Cardiac muscle cell (in vitro differentiated cells and primary cell): Measurements from ENCODE around the gene ACTR1A. TPM values are rescaled to one million over a fixed set of nuclear protein-coding genes. Genes with fewer than 3 reads are reported as not detected.

Source experiments
- DNase-seq, 2 donors: peaks; one replicate each; pipeline versions ENCODE4 v3.0.0 to v3.0.0-alpha.2; 2010 to 2017; ENCODE audit warnings: low read depth in 1 of 2, low spot score in 1 of 2
- H3K27ac ChIP-seq: fragments of 200-600 bp; sonication (generic); 2 replicates; pipeline ENCODE4 v1.5.1; 2016
- H3K27me3 ChIP-seq: fragments of 200-600 bp; sonication (generic); 2 replicates; pipeline ENCODE4 v1.6.0; 2016; ENCODE audit warnings: control low read depth
- H3K36me3 ChIP-seq: fragments of 200-600 bp; sonication (generic); 2 replicates; pipeline ENCODE4 v1.5.1; 2016; ENCODE audit warnings: control low read depth
- H3K4me1 ChIP-seq: fragments of 200-600 bp; sonication (generic); 2 replicates; pipeline ENCODE4 v1.8.1; 2017; ENCODE audit warnings: low read depth, mild to moderate bottlenecking, mixed run types
- H3K4me3 ChIP-seq: fragments of 200-600 bp; sonication (generic); 2 replicates; pipeline ENCODE4 v1.5.1; 2016; ENCODE audit warnings: mild to moderate bottlenecking
- H3K9me3 ChIP-seq: fragments of 200-600 bp; sonication (generic); 2 replicates; pipeline ENCODE4 v1.5.1; 2017; ENCODE audit warnings: low read depth, mild to moderate bottlenecking, control low read depth
- CTCF ChIP-seq: IDR thresholded peaks from 2 replicates; pipeline ENCODE4 v1.5.1; 2012; ENCODE audit warnings: low read depth, mild to moderate bottlenecking, low read length
- polyA plus RNA-seq: library from polyadenylated mRNA; unstranded; fragments of >200 nt; fragmentation: Nextera tagmentation; extraction: Ambion mirVana; gene quantifications from 2 replicates; pipeline ENCODE4 v1.2.1, GENCODE V29; 2016
- total RNA-seq: library from RNA; depleted of rRNA; stranded (reverse); fragments of >200 nt; gene quantifications from 2 replicates; pipeline ENCODE4 v1.2.3, GENCODE V29; 2016

ACTR1A gene
- total and polyA plus RNA-seq, 2 experiments from 2014 or later, result 135 to 165 TPM

GRCh38 chr10:102437515-102437914, 65.0 kb downstream of the ACTR1A start:
- Histone ChIP-seq H3K27me3 (no peaks in the 10 kb centered on the region), H3K4me3 (no peak overlapping the region), H3K36me3 (no peaks in the 10 kb centered on the region), H3K27ac (no peak overlapping the region), H3K4me1 (peaks cover 10% of the 10 kb centered on the region), H3K9me3 (no peaks in the 10 kb centered on the region)
- TF ChIP-seq CTCF, result no peak
- DNase-seq, result no peak

- Histone ChIP-seq H3K27me3 (no peaks in the 10 kb centered on the region), H3K9me3 (no peaks in the 10 kb centered on the region), H3K4me3 (no peak overlapping the region), H3K36me3 (no peaks in the 10 kb centered on the region), H3K27ac (no peak overlapping the region), H3K4me1 (peaks cover 10% of the 10 kb centered on the region)
- DNase-seq, result no peak
- no peak for TF ChIP-seq CTCF
These were observed 66.2 kb downstream of the ACTR1A start for GRCh38 chr10:102436312-102436711.

GRCh38 chr10:102435529-102436233, 66.8 kb downstream of the ACTR1A start:
- Histone ChIP-seq H3K27me3 (no peaks in the 10 kb centered on the region), H3K4me3 (no peak overlapping the region)
- TF ChIP-seq CTCF, result no peak

GRCh38 chr10:102435133-102435497, 67.4 kb downstream of the ACTR1A start:
- H3K9me3 ChIP-seq, result no peaks in the 10 kb centered on the region
- TF ChIP-seq CTCF, result no peak
- no peak overlapping the region for H3K27ac ChIP-seq
- H3K4me3 ChIP-seq, result no peak overlapping the region
- DNase-seq, result no peak
- H3K4me1 ChIP-seq, result peaks cover 10% of the 10 kb centered on the region
- H3K27me3 ChIP-seq, result no peaks in the 10 kb centered on the region
- H3K36me3 ChIP-seq, result no peaks in the 10 kb centered on the region

More at GRCh38 chr10:102435529-102436233, 66.8 kb downstream of the ACTR1A start:
- DNase-seq, result peak in 1 of 2 donors; percentile 63
- Histone ChIP-seq H3K4me1 (peaks cover 10% of the 10 kb centered on the region), H3K9me3 (no peaks in the 10 kb centered on the region), H3K36me3 (no peaks in the 10 kb centered on the region), H3K27ac (no peak overlapping the region)

- Histone ChIP-seq H3K27ac (no peak overlapping the region), H3K4me1 (peaks cover 10% of the 10 kb centered on the region), H3K36me3 (no peaks in the 10 kb centered on the region), H3K27me3 (no peaks in the 10 kb centered on the region), H3K4me3 (no peak overlapping the region), H3K9me3 (no peaks in the 10 kb centered on the region)
- peak in 1 of 2 donors; percentile 87 for DNase-seq
- TF ChIP-seq CTCF, result no peak
These were observed 67.9 kb downstream of the ACTR1A start for GRCh38 chr10:102434394-102435132.
